Measurements from ENCODE around the gene HTR3A.

Gene HTR3A

DNA sequence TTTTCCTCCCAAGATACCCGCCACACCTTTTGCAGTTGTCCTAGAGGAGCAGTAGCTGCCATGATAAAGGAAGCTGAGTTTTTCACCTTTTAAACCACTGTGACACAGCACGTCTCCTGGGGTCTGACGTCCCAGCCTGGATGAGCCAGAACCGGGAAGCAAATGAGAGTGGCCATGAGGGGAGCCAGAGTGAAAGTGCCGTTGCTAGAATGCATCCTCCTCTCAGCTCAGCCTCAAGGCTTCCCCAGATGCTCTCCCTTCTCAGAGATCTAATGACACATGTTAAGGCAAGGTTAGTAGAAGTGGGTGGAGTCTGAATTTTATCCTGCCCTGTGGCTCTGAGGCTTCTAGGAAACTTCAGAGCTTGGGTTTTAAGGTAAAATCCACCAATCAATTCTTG is 23.4 kb upstream of the HTR3A start:
- H2AK5ac ChIP-seq (ENCODE audit: low read length) = no peak overlapping the region
- no peak for DNase-seq
- H2BK120ac ChIP-seq (ENCODE audit: insufficient read depth, low read length, poor library complexity) = no peak overlapping the region
- no peak overlapping the region for H2BK12ac ChIP-seq (ENCODE audit: low read length)
- no peak overlapping the region for H3K27ac ChIP-seq (ENCODE audit: low read depth, low read length)
- H3K4me2 ChIP-seq (ENCODE audit: low read length) = no peak overlapping the region
- H3K23ac ChIP-seq (ENCODE audit: low read length) = no peak overlapping the region
- H2BK5ac ChIP-seq (ENCODE audit: low read depth, low read length, poor library complexity) = no peak overlapping the region
- no peak overlapping the region for H4K91ac ChIP-seq (ENCODE audit: low read depth, low read length)
- H3K79me2 ChIP-seq (ENCODE audit: control insufficient read depth, insufficient read depth, low read length, poor library complexity) = no peaks in the 10 kb centered on the region
- H4K12ac ChIP-seq (ENCODE audit: low read depth, low read length) = no peak overlapping the region
- H4K8ac ChIP-seq (ENCODE audit: low read depth, low read length) = no peak overlapping the region
- H2AFZ ChIP-seq (ENCODE audit: insufficient read depth, low read length, poor library complexity) = no peak overlapping the region
- H3K36me3 ChIP-seq (ENCODE audit: control insufficient read depth in 1 of 2, insufficient read depth in 2 of 2, low read length in 2 of 2) = no peaks in the 10 kb centered on the region
- H3K4me3 ChIP-seq (ENCODE audit: low read depth, low read length) = no peak overlapping the region
- H3K27me3 ChIP-seq (ENCODE audit: insufficient read depth, low read length) = no peaks in the 10 kb centered on the region
- no peaks in the 10 kb centered on the region for H3K79me1 ChIP-seq (ENCODE audit: low read length)
- H3K9ac ChIP-seq (ENCODE audit: low read length) = no peak overlapping the region
- no CpG with 5 or more reads among the region's 5 CpGs for WGBS (ENCODE audit: extremely low coverage, insufficient coverage, insufficient read length)
- H3K18ac ChIP-seq (ENCODE audit: low read length) = no peak overlapping the region
- H3K9me3 ChIP-seq (ENCODE audit: insufficient read depth, low read depth, low read length) = no peaks in the 10 kb centered on the region
- H3K14ac ChIP-seq (ENCODE audit: low read length) = no peak overlapping the region
- H3K4ac ChIP-seq (ENCODE audit: low read depth, low read length) = no peak overlapping the region
- no peaks in the 10 kb centered on the region for H3K4me1 ChIP-seq (ENCODE audit: control insufficient read depth in 1 of 2, insufficient read depth in 2 of 2, low read length in 2 of 2)

DNA sequence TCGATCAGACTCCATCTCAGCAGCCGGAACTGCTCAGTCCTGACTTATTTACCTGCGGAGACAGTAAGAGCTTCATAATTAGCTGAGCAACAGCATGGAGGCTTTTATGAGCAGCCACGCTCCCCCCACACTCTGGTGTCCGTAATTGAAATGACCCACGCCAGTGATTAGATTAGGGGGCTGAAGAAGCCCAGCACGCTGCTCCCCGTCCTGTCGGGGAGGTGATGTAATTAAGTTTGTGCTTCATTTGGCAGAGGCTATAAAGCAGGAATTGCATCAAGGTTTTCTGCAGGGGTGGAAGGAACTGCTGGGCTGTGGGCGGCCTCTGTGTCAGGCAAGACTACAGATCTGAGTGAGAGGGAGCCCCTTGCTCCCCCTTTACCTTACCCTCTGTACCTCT is 22.8 kb upstream of the HTR3A start:
- Histone ChIP-seq H4K8ac (ENCODE audit: low read depth, low read length) (no peak overlapping the region), H4K91ac (ENCODE audit: low read depth, low read length) (no peak overlapping the region), H2AK5ac (ENCODE audit: low read length) (no peak overlapping the region), H3K4ac (ENCODE audit: low read depth, low read length) (no peak overlapping the region), H4K12ac (ENCODE audit: low read depth, low read length) (no peak overlapping the region), H3K27ac (ENCODE audit: low read depth, low read length) (no peak overlapping the region), H3K27me3 (ENCODE audit: insufficient read depth, low read length) (no peaks in the 10 kb centered on the region), H3K36me3 (ENCODE audit: control insufficient read depth in 1 of 2, insufficient read depth in 2 of 2, low read length in 2 of 2) (no peaks in the 10 kb centered on the region), H3K79me1 (ENCODE audit: low read length) (no peaks in the 10 kb centered on the region), H2AFZ (ENCODE audit: insufficient read depth, low read length, poor library complexity) (no peak overlapping the region), H2BK120ac (ENCODE audit: insufficient read depth, low read length, poor library complexity) (no peak overlapping the region), H3K4me2 (ENCODE audit: low read length) (no peak overlapping the region), H3K4me3 (ENCODE audit: low read depth, low read length) (no peak overlapping the region), H3K79me2 (ENCODE audit: control insufficient read depth, insufficient read depth, low read length, poor library complexity) (no peaks in the 10 kb centered on the region), H2BK12ac (ENCODE audit: low read length) (no peak overlapping the region), H3K14ac (ENCODE audit: low read length) (no peak overlapping the region), H3K4me1 (ENCODE audit: control insufficient read depth in 1 of 2, insufficient read depth in 2 of 2, low read length in 2 of 2) (no peaks in the 10 kb centered on the region), H2BK5ac (ENCODE audit: low read depth, low read length, poor library complexity) (no peak overlapping the region), H3K18ac (ENCODE audit: low read length) (no peak overlapping the region), H3K23ac (ENCODE audit: low read length) (no peak overlapping the region), H3K9ac (ENCODE audit: low read length) (no peak overlapping the region), H3K9me3 (ENCODE audit: insufficient read depth, low read depth, low read length) (no peaks in the 10 kb centered on the region)
- DNase-seq = no peak
- no CpG with 5 or more reads among the region's 10 CpGs for WGBS (ENCODE audit: extremely low coverage, insufficient coverage, insufficient read length)

DNA sequence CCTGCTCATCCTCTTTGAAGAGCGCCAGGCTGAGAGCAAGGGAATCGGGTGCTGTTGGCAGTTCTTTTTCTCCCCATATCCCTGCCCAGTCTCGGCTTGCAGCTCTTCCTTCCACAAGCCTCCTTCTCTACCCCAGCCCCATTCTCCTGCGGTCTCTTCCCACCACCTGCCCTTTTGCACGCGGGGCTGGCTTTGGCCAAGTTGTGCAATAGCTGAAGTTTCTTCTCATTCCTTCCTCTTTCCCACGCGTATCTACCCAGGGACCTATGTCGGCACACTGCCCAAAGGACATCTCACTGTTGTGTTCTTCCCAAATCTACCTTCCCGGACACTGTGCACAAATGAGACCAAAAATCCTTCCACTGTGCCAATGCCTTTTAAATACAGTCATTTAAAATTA is 22.3 kb upstream of the HTR3A start:
- Histone ChIP-seq H2BK5ac (ENCODE audit: low read depth, low read length, poor library complexity) (no peak overlapping the region), H2BK12ac (ENCODE audit: low read length) (no peak overlapping the region), H3K4me2 (ENCODE audit: low read length) (no peak overlapping the region), H3K4me3 (ENCODE audit: low read depth, low read length) (no peak overlapping the region), H3K27me3 (ENCODE audit: insufficient read depth, low read length) (no peaks in the 10 kb centered on the region), H4K91ac (ENCODE audit: low read depth, low read length) (no peak overlapping the region), H2AK5ac (ENCODE audit: low read length) (no peak overlapping the region), H3K18ac (ENCODE audit: low read length) (no peak overlapping the region), H4K12ac (ENCODE audit: low read depth, low read length) (no peak overlapping the region), H3K36me3 (ENCODE audit: control insufficient read depth in 1 of 2, insufficient read depth in 2 of 2, low read length in 2 of 2) (no peaks in the 10 kb centered on the region), H3K23ac (ENCODE audit: low read length) (no peak overlapping the region), H2BK120ac (ENCODE audit: insufficient read depth, low read length, poor library complexity) (no peak overlapping the region), H3K27ac (ENCODE audit: low read depth, low read length) (no peak overlapping the region), H3K9ac (ENCODE audit: low read length) (no peak overlapping the region), H3K14ac (ENCODE audit: low read length) (no peak overlapping the region), H3K9me3 (ENCODE audit: insufficient read depth, low read depth, low read length) (no peaks in the 10 kb centered on the region), H4K8ac (ENCODE audit: low read depth, low read length) (no peak overlapping the region), H3K4ac (ENCODE audit: low read depth, low read length) (no peak overlapping the region), H3K4me1 (ENCODE audit: control insufficient read depth in 1 of 2, insufficient read depth in 2 of 2, low read length in 2 of 2) (no peaks in the 10 kb centered on the region), H2AFZ (ENCODE audit: insufficient read depth, low read length, poor library complexity) (no peak overlapping the region), H3K79me1 (ENCODE audit: low read length) (no peaks in the 10 kb centered on the region), H3K79me2 (ENCODE audit: control insufficient read depth, insufficient read depth, low read length, poor library complexity) (no peaks in the 10 kb centered on the region)
- WGBS (ENCODE audit: extremely low coverage, insufficient coverage, insufficient read length) = no CpG with 5 or more reads among the region's 10 CpGs
- no peak for DNase-seq

DNA sequence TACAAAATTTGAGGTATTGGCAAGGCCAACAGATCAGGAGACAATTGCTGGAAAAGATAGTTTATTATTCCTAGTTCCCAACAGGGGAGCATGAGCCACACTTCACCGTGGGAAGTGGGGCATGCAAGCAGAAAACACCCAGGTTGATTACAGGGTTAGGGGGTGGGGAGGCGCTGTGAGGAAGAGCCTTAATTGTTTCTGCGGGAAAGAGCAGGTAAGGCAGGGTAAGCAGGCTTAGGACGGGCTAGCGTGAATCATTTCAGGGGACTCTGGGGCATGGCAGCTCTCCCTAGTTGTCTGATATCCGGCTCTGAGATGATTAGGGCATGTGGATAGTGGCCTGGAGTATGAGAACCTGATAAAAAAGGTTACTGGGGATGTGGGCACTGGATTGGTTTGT is 20.7 kb upstream of the HTR3A start:
- Histone ChIP-seq H3K79me2 (ENCODE audit: control insufficient read depth, insufficient read depth, low read length, poor library complexity) (no peaks in the 10 kb centered on the region), H4K8ac (ENCODE audit: low read depth, low read length) (no peak overlapping the region), H3K27ac (ENCODE audit: low read depth, low read length) (no peak overlapping the region), H3K79me1 (ENCODE audit: low read length) (no peaks in the 10 kb centered on the region), H2AFZ (ENCODE audit: insufficient read depth, low read length, poor library complexity) (no peak overlapping the region), H3K4me3 (ENCODE audit: low read depth, low read length) (no peak overlapping the region), H3K9me3 (ENCODE audit: insufficient read depth, low read depth, low read length) (no peaks in the 10 kb centered on the region), H3K9ac (ENCODE audit: low read length) (no peak overlapping the region), H2BK5ac (ENCODE audit: low read depth, low read length, poor library complexity) (no peak overlapping the region), H3K4me2 (ENCODE audit: low read length) (no peak overlapping the region), H2BK12ac (ENCODE audit: low read length) (no peak overlapping the region), H3K4me1 (ENCODE audit: control insufficient read depth in 1 of 2, insufficient read depth in 2 of 2, low read length in 2 of 2) (no peaks in the 10 kb centered on the region), H3K27me3 (ENCODE audit: insufficient read depth, low read length) (no peaks in the 10 kb centered on the region), H3K18ac (ENCODE audit: low read length) (no peak overlapping the region), H3K4ac (ENCODE audit: low read depth, low read length) (no peak overlapping the region), H4K91ac (ENCODE audit: low read depth, low read length) (no peak overlapping the region), H4K12ac (ENCODE audit: low read depth, low read length) (no peak overlapping the region), H2BK120ac (ENCODE audit: insufficient read depth, low read length, poor library complexity) (no peak overlapping the region), H3K23ac (ENCODE audit: low read length) (no peak overlapping the region), H3K14ac (ENCODE audit: low read length) (no peak overlapping the region), H2AK5ac (ENCODE audit: low read length) (no peak overlapping the region), H3K36me3 (ENCODE audit: control insufficient read depth in 1 of 2, insufficient read depth in 2 of 2, low read length in 2 of 2) (no peaks in the 10 kb centered on the region)
- no CpG with 5 or more reads among the region's 6 CpGs for WGBS (ENCODE audit: extremely low coverage, insufficient coverage, insufficient read length)
- DNase-seq = no peak

Data from trophoblast cell (in vitro differentiated cells and primary cell).